ENCODE data around the gene MGME1. TPM values are rescaled to one million over a fixed set of nuclear protein-coding genes. Genes with fewer than 3 reads are reported as not detected.

MGME1 gene
- total and polyA plus RNA-seq, 2 of the 13 experiments (the other 11 are each of a cell fraction or from before 2014, with no cell fraction given) = 36.7 to 66.6 TPM

DNA sequence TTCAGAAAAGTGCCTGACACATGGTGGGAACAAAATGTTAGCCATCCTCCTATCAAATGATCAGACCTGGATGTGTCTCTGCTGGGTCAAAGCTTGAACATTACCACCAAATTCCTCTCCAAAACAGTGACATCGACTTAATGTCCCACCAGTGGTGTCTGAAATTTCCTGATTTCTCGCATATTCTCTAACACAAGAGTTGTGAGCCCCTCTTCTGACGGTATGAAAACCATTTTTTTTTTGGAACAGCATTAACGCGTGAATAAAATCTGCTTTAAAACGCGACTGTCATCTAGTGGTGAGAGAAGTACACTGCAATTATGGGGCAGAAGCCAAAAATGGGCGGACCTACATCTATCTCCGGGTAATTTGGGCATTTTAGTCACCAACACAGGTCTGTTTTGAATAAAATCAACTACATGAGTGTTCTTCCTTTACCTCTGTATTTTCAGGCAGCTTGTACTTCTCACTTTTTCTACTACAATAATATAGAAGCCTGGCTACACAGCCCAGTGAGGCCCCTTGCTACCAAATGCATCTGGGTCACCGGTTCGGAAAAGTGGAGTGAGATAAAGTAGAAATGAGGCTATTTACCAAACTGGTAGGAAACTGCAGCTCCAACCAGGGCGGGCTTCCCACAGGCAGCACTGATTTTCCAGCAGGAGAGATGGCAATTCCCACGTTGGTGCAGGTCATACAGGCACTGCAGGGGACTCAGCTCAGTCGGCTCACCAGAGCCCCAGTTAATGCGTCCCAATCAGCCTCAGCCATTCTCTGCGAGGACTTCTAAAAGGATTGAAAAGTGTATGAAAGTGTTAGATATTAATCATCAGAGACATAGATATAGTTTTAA is 27.4 kb downstream of the MGME1 start (continued):
- TF ChIP-seq KAT7 (CRISPR knock-in tag; IDR thresholded peaks at IDR 0.05; ENCODE audit: borderline replicate concordance) (0 out of 2 replicates have a peak, but pooled peaks have one; percentile 35), PRDM10 (CRISPR knock-in tag; IDR thresholded peaks at IDR 0.05; ENCODE audit: low read depth) (peak; percentile 31; the same call in 1 of the 2 replicates), SOX6 (IDR thresholded peaks at IDR 0.05) (no peak), SOX6 (CRISPR knock-in tag; IDR thresholded peaks at IDR 0.05) (peak; percentile 43; the same call in 1 of the 2 replicates), BRCA1 (CRISPR knock-in tag; IDR thresholded peaks at IDR 0.05) (no peak), KMT2B (CRISPR knock-in tag; IDR thresholded peaks at IDR 0.05) (0 out of 2 replicates have a peak, but pooled peaks have one; percentile 47), SP140L (CRISPR knock-in tag; IDR thresholded peaks at IDR 0.05; ENCODE audit: borderline replicate concordance) (no peak), ATF1 (CRISPR knock-in tag; IDR thresholded peaks at IDR 0.05) (peak; percentile 39; the same call in 1 of the 2 replicates), ADNP (CRISPR knock-in tag; IDR thresholded peaks at IDR 0.05) (no peak), ZNF775 (CRISPR knock-in tag; IDR thresholded peaks at IDR 0.05; ENCODE audit: borderline replicate concordance) (0 out of 2 replicates have a peak, but pooled peaks have one; percentile 26), MIXL1 (CRISPR knock-in tag; IDR thresholded peaks at IDR 0.05) (peak; percentile 97), YY1 (IDR thresholded peaks at IDR 0.05; ENCODE audit: insufficient read depth, insufficient replicate concordance, low read depth, low read length) (peak; percentile 12), HOXA5 (CRISPR knock-in tag; IDR thresholded peaks at IDR 0.05) (peak; percentile 62; the same call in 1 of the 2 replicates), RAD21 (CRISPR knock-in tag; IDR thresholded peaks at IDR 0.05) (peak; percentile 91), ZNF337 (CRISPR knock-in tag; IDR thresholded peaks at IDR 0.05; ENCODE audit: borderline replicate concordance, low read depth) (0 out of 2 replicates have a peak, but pooled peaks have one; percentile 74), MXD4 (CRISPR knock-in tag; IDR thresholded peaks at IDR 0.05) (peak; percentile 63; the same call in 1 of the 2 replicates), TFE3 (CRISPR knock-in tag; IDR thresholded peaks at IDR 0.05) (peak; percentile 47; the same call in 1 of the 2 replicates), TERF1 (CRISPR knock-in tag; IDR thresholded peaks at IDR 0.05) (no peak), ELF1 (CRISPR knock-in tag; IDR thresholded peaks at IDR 0.05) (no peak), ZNF580 (CRISPR knock-in tag; IDR thresholded peaks at IDR 0.05; ENCODE audit: borderline replicate concordance, low read depth) (peak; percentile 61; the same call in 1 of the 2 replicates), HDAC1 (CRISPR knock-in tag; IDR thresholded peaks at IDR 0.05) (peak; percentile 25; the same call in 1 of the 2 replicates)

Data from HepG2 (cell line).